HG03280 (cell line): ENCODE measurements around the gene BAZ2B.

Source experiments
- ATAC-seq: cut with Tn5 transposase; IDR thresholded peaks from one replicate; pipeline ENCODE4 v1.9.1; 2021; ENCODE audit warnings: mild to moderate bottlenecking, moderate library complexity; ENCODE audit not compliant: unreplicated experiment

BAZ2B gene

DNA sequence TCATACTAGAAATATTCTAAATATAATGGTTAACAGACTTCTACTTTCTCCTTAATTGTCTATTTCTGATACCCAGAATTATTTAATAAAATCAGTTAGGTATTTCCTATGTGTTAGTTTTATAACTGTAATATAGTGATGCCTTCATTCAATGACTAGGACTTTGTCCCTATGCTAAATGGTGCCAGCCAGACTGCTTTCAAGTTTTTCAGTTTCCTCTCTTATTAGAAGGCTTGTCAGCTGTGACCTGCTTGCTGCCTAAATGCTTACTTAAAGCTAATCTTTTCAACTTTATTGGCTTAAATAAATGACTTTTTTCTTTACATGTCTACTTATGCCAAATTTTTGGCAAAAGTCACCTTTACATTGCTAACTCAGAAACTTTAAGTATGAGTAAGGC is 30.7 kb downstream of the BAZ2B start:
- no peak for ATAC-seq

DNA sequence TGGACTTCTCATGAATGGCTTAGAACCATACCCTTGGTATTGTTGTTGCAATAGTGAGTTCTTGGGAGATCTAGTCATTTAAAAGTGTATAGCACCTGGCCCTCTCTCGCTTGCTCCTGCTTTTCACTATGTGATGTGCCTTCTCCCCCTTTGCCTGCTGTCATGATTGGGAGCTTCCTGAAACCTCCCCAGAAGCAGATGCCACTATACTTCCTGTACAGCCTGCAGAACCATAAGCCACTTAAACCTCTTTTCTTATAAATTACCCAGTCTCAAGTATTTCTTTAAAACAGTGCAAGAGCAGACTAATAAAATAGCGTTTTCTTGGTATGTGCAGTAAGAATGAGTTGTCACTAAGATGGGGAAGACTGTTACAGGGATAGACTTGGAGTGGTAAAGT is 31.6 kb downstream of the BAZ2B start:
- ATAC-seq, result no peak

DNA sequence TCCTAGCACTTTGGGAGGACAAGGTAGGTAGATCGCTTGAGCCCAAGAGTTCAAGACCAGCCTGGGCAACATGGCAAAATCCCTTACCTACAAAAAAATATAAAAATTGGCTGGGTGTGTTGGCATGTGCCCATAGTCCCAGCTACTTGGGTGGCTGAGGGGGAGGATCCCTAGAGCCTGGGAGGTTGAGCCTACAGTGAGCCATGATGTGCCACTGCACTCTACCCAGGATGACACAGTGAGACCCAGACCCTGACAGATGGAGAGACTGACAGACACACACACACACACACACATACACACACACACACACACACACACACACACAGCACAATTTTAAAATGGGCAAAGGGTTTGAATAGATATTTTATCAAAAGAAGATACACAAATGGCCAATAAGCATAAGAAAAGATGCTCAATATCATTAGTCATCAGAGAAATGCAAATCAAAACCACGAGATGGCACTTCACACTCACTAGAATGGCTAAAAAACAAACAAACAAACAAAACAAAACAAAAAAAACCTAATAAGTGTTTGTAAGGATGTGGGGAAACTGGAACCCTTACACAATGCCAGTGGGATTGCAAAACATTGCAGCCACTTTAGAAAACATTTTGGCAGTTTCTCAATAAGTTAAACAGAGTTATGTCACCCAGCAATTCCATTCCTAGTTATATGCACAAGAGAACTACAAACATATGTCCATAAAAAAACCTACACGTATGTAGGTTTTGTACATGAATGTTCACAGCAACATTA is 42.3 kb downstream of the BAZ2B start:
- ATAC-seq, result no peak

DNA sequence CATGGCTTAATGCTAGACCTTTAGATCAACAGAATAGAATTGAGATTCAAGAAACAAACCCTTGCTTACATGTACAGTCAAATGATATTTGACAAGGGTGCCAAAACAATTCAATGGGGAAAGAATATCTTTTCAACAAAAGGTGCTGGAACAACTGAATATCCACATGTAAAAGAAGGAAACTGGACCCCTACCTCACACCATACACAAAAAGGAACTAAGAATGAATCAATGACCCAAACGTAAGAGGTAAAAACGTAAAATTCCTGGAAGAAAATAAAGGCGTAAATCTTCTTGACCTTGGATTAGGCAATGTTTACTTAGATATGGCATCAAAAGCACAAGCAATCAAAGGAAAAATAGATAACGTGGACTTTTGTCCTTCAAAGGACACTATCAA is 43.1 kb downstream of the BAZ2B start:
- ATAC-seq, result no peak

- ATAC-seq, result no peak
Observed at GRCh38 chr2:159572459-159572858, 43.9 kb downstream of the BAZ2B start.

- ATAC-seq, result no peak
Observed at GRCh38 chr2:159571540-159572260, 44.6 kb downstream of the BAZ2B start.

- no peak for ATAC-seq
Observed at GRCh38 chr2:159564081-159564480, 52.3 kb downstream of the BAZ2B start.

GRCh38 chr2:159562248-159562647 is 54.1 kb downstream of the BAZ2B start:
- no peak for ATAC-seq

- ATAC-seq, result no peak
Observed at GRCh38 chr2:159561786-159562185, 54.6 kb downstream of the BAZ2B start.

DNA sequence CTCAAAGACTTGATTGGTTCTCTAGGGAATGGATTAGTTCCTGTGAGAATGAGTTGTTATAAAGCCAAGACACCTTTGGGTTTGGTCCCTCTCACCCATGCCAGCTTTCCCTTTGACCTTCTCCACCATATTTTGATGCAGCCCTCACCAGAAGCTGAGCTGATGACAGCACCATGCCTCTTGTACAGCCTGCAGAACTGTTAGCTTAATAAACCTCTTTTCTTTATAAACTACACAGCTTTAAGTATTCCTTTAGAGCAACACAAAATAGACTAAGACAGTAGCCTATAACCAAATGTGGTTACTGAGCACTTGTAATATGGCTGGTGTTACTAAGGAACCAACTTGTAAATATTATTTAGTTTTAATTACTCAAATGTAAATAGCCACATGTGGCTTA is 55.1 kb downstream of the BAZ2B start:
- ATAC-seq, result no peak

GRCh38 chr2:159559034-159559433 is 57.3 kb downstream of the BAZ2B start:
- ATAC-seq, result no peak

GRCh38 chr2:159558479-159558878 is 57.9 kb downstream of the BAZ2B start:
- ATAC-seq, result no peak

DNA sequence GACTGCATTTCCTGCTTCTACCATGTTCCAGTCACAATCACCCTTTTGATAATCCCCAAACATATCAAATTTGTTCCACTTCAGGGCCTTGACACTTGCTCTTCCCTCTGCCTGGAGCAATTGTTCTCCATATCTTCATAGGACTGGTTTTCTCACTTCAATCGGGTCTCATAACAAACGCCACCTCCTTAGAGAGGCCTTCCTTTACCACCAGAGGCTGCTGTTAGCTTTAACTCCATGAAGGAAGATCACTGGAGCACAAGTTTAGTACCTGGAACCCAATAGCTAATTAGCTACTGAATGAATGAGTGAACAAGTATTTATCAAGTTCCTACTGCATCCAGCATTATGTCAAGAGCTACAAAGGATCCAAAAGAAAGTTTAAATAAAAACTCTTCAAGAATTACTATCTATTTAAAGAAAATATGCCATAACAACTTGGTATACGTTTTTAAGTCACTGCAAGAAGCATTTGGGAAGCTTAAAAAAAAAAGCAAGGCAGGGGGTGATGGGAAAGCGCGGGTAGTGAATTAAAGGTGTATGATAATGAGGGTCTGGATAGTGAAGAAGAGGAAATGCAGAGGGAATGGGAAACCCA is 58.8 kb downstream of the BAZ2B start:
- no peak for ATAC-seq

- no peak for ATAC-seq
Observed at GRCh38 chr2:159555651-159556392, 60.5 kb downstream of the BAZ2B start.

- no peak for ATAC-seq
Observed at GRCh38 chr2:159553727-159554126, 62.6 kb downstream of the BAZ2B start.

DNA sequence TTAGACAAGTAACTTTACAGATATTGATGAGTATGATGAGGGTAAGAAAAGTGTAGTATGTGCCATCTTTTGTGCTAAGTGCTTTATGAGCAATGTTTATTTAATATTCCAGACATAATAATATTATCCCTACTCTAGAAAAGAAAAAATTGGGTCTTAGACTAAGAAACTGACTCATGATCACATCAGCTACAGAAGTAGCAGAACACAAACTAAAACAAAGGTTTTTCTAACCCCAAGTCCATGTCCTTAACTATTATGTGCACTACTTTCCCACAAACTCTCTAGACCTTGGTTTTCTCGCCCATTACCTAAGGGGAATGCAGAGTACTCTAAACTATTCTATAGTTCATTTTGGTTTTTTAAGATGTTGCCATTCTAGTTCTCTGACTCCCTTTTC is 64.5 kb downstream of the BAZ2B start:
- no peak for ATAC-seq

DNA sequence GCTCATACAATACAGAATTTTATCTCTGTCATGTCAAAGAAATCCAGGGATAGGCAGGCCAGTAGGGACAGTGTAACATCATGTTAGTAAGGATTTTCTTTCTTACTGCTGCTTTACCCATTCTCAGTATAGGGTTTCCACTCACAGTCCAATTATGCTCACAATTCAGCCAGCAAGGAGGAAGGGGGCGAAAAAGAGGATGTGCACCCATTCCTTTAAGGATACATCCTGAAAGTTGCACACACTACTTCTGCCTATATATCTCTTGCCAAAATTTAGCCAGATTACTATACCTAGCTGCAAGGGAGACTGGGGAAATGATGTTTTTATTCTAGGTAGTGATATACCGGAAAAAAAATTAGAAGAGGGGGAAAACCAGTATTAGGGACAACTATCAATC is 66.1 kb downstream of the BAZ2B start:
- no peak for ATAC-seq

DNA sequence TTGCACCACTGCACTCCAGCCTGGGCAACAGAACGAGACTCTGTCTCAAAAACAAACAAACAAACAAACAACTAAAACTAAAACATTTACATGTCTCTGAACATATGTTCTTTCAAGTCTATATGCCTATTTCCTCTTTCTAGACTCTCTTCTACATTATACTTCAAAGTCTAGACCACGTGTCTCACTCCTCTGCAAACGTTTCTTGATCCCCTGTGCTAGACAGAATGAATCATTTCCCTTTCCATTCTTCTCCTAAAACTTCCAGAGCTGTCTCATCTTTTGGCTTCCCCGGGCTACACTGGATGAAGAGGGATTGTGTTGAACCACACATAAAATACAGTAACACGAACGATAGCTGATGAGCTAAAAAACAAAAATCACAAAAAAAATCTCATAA is 67.1 kb downstream of the BAZ2B start:
- no peak for ATAC-seq

DNA sequence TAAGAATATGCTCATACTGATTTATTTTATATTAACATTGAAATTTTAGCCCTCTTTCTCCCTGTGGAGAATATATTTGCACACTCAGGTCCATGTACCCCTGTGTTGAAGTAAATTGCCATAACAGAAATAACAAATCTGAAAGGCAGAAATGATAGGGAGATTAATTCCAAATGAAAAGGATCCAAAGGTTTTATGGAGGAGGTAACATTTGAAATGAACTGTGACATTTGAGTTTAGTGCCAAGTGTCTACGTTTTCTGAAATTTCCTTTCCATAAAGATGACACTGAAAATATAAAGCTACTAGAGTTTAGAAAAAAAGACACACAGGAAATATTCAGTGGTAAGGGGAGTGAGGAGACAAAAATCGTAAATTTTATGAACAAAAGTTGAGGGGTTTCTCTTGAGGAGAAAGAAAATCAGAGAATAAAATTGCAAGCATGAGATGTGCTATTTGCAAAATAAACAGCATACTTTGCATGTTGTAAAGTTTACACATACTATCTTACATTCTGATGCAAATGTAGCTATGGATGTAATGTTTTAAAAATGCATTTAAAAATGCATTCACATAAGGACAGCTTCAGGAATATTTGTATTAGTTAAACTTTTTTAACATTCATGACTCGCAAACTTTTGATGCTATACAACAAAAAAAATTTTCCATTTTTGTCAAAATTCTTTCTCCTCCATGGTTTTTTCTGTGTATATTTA is 69.5 kb downstream of the BAZ2B start:
- no peak for ATAC-seq

GRCh38 chr2:159546039-159546438 is 70.3 kb downstream of the BAZ2B start:
- ATAC-seq, result no peak

DNA sequence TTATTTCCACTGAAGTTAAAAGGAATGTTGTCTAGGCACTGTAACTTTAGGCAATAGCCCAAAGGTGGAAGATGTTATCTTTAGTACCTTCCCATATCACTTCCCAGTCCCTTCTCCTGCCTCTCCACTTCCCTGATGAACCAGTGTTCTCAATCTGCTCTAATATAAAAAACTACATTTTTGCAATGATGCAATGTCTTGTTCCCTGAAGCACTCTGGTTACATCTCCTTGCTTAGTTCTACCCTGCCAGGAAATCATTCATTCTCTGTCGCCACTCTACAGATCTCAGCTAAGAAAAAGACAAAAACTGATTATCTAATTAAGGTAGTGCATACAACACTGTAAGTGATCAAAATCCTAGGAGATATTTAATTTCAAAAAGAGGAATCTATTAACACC is 71.3 kb downstream of the BAZ2B start:
- no peak for ATAC-seq
